Cerebellar nuclear complex (tissue), 1 donor: ENCODE measurements around the gene MIPOL1.
"Not testable (repeated sequence)": the region's sequence is repeated elsewhere in the genome, so short reads cannot be mapped to it uniquely, and the experiment has no call there.

Source experiments
- DNase-seq, 2 experiments: peaks; one replicate each; lab custom pipeline; 2025; lab: John Stamatoyannopoulos, UW

The MIPOL1 gene

GRCh38 chr14:37546621-37547447 lies 349.1 kb downstream of the MIPOL1 start:
- DNase-seq, result no peak

- DNase-seq, result no peak
Measured at GRCh38 chr14:37550511-37550910, 352.8 kb downstream of the MIPOL1 start.

- no peak for DNase-seq
Measured at GRCh38 chr14:37551119-37551518, 353.4 kb downstream of the MIPOL1 start.

GRCh38 chr14:37553935-37554550 lies 356.3 kb downstream of the MIPOL1 start:
- no peak for DNase-seq

DNA sequence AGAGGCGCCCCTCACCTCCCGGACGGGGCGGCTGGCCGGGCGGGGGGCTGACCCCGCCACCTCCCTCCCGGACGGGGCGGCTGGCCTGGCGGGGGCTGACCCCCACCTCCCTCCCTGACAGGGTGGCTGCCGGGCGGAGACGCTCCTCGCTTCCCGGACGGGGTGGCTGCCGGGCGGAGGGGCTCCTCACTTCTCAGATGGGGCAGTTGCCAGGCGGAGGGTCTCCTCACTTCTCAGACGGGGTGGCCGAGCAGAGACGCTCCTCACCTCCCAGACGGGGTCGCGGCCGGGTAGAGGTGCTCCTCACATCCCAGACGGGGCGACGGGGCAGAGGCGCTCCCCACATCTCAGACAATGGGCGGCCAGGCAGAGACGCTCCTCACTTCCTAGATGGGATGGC lies 357.9 kb downstream of the MIPOL1 start:
- DNase-seq, result not testable (repeated sequence)

GRCh38 chr14:37558740-37559139 lies 361.0 kb downstream of the MIPOL1 start:
- no peak for DNase-seq

DNA sequence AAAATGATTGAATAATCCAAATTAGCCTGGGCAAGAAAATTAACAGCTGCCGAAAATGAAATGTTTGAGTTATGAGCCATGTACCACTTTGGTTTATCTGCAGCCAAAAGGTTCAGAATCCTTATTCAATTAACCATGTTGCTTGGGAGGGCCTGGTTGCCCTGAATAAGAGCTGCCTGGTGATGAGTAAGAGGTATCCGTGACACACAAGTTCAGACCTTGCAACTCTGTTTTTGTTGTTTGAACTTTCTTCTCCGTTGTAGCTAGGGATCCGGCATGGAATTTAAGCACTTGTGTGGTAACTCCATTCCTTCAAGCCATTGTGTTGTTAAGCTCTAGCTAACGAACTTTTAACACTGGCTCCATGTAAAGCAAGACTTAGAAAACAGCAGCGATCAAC lies 361.6 kb downstream of the MIPOL1 start:
- no peak for DNase-seq

GRCh38 chr14:37563189-37563588 lies 365.5 kb downstream of the MIPOL1 start:
- no peak for DNase-seq

- DNase-seq, result no peak
Measured at GRCh38 chr14:37565550-37565949, 367.8 kb downstream of the MIPOL1 start.

DNA sequence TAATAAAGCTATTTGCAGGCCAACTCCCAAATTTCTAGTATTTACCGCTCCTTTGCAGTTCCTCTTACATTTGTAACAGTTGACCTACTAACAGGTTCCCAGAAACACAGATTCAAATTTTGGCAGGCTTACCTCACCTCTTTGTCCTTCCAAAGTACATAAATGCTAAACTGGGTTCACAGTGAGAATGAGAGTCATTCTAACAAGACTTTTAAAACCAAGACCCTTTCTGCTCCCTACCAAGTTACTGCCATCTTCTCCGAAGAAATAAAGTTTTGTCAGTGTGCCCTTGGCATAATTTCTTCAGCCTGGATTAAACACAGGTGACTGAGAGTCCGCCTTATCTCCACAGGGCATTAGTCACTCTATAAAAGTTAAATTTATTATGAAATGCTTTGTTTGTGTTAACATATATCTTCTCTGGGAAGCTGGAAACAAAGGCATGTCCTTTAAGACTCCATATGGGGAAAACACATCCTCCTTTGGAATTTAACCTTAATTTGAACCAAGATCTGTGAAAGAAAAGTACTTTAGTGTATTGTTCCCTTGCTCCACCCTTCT lies 369.2 kb downstream of the MIPOL1 start:
- DNase-seq, result no peak

DNA sequence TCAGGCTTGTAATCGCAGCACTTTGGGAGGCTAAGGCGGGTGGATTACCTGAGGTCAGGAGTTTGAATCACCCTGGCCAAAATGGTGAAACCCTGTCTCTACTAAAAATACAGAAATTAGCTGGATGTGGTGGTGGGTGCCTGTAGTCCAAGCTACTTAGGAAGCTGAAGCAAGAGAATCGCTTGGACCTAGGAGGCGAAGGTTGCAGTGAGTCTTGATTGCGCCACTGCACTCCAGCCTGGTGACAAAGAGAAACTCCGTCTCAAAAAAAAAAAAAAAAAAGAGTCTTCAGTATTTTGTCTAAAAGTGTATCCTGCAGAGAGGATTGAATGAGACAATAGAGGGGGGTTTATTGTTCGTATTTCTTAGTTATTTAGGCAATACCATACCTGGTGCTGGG lies 372.0 kb downstream of the MIPOL1 start:
- no peak for DNase-seq

DNA sequence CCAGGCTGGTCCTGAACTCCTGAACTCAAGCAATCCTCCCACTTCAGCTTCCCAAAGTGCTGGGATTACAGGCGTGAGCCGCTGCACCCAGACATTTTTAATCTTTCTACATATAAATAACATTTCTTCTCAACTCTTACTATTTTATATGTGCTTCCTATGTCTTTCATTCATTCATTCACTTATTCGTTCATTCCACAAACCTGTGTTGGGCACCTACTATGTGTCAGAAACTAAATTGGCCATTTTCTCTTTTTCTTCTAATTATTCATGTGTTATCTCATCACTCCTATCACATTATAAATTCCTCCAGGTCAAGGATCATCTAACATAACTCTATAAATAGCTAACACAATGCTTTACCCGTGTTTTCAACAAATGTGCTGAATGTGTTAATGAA lies 373.7 kb downstream of the MIPOL1 start:
- DNase-seq, result no peak

- no peak for DNase-seq
Measured at GRCh38 chr14:37573356-37573755, 375.6 kb downstream of the MIPOL1 start.

DNA sequence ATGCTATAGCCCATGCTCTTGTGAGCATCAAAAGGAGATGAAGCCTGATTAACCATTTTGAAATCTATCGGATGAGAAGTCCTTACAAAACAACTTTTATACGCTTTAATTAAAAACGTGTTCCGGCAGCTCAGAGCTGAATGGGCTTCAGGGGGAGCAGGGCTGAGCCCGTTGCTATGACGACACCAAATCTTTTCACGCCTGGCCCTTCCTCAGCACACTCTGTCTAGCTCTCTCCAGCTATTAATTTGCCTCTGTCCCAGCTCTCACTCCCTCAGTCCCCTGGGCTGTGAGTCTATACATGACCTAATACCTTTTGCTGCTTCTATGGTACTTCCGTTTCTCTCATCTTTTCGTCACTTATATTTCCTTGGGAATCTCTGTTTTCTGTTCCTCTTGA lies 381.5 kb downstream of the MIPOL1 start:
- DNase-seq, result no peak

GRCh38 chr14:37580146-37580545 lies 382.4 kb downstream of the MIPOL1 start:
- DNase-seq, result no peak

DNA sequence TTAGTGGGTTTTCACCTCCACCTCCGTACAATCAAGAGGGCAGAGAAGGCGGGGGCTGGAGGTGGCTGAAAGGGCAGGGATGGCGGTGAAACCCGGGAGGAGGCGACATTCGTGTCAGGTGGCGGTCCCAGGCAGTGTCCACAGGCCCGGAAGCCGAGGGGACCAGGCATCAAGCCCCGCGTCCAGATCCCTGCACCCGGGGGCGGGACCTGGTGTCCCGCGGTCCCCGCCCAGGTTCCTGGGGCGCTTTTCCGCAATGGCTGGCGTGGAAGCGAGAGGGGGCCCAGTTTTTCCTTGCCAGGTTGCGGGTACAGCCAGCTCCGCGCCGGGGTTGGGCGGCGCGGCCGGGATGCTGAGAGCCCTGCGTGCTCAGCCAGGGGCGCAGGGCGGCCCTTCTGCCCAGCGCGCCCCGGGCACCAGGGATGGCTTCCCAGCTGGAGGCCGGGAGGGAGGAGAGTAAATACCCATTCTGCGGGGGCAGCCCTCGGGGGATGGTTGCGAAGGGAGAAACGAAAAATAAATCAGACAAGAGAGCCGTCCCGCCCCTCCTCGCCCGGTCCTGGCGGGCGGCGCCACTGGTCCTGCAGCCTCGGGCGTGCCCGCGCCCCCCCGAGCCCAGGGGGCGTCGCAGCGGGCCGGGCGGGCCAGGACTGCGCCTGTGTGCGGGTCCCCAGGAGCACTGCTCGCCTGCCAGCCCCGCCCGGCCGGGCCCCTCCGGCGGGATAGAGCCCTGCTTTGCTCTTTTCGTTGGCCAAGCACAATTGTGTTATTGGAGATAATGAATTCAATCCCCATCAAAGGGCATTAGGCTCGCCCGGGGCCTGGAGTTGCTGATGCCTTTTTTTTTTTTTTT lies 385.8 kb downstream of the MIPOL1 start:
- no peak for DNase-seq

GRCh38 chr14:37584211-37585100 lies 386.7 kb downstream of the MIPOL1 start:
- DNase-seq, result no peak

- no peak for DNase-seq
Measured at GRCh38 chr14:37585101-37585511, 387.4 kb downstream of the MIPOL1 start.

- no peak for DNase-seq
Measured at GRCh38 chr14:37585971-37586796, 388.4 kb downstream of the MIPOL1 start.

DNA sequence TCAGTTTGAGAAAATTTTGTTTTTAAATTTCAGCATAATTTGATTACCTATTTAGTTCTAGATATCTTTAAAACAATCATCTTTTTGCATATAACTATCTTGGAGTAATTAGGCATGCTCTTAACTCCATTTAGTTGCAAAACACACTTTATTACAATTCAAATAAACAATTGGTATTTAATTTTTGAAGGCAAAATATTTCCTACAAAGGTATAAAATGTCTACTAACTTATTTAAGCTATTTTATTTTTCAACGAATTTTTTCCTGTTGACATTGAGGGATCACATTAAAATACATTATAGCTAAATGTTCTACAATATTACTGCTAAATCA lies 389.0 kb downstream of the MIPOL1 start:
- DNase-seq, result no peak
